Right lobe of liver (tissue), 4 donors: ENCODE data around the gene SLC39A7.

Experiments used
- CTCF ChIP-seq, 4 donors: fragments of 200-600 bp in 3 of 4; fragments of 450-650 bp in 1 of 4; IDR thresholded peaks; one replicate each; pipeline versions ENCODE4 v1.5.1 to v1.8.0; 2016 to 2022; ENCODE audit warnings: antibody characterized with exemption in 4 of 4, mild to moderate bottlenecking in 2 of 4
- POLR2A ChIP-seq: fragments of 450-650 bp; IDR thresholded peaks from one replicate; pipeline ENCODE4 v1.6.1; 2017; ENCODE audit warnings: antibody characterized with exemption, mild to moderate bottlenecking
- donor health status: DM: no; HTN: no; CAD: no.
- donor health status: DM: no; HTN: no; CAD: no.
- donor health status: DM: no; HTN: yes; CAD: no.

GRCh38 chr6:33168284-33168601 lies 32.4 kb upstream of the SLC39A7 start:
- no peak for TF ChIP-seq POLR2A
- TF ChIP-seq CTCF (IDR thresholded peaks at IDR 0.05) = no peak
